Caco-2 (cell line): ENCODE results near the gene TJAP1. TPM values are rescaled to one million over a fixed set of nuclear protein-coding genes. Genes with fewer than 3 reads are reported as not detected.

Experiments used
- BruUV-seq: library from RNA; stranded (reverse); fragments of 400-500 nt; replicated peaks from 2 replicates; lab custom pipeline; 2021; lab: Mats Ljungman, UMichigan
- CTCF ChIA-PET: fragments of 300-600 bp; sonication (Branson Sonifier 250); formaldehyde crosslinking; loops from one replicate; lab custom pipeline; 2022; ENCODE audit warnings: antibody characterized with exemption; lab: Charles Lee
- POLR2A ChIA-PET: fragments of 300-600 bp; sonication (Branson Sonifier 250); formaldehyde crosslinking; loops from one replicate; lab custom pipeline; 2022; ENCODE audit warnings: antibody characterized with exemption; lab: Charles Lee
- DNase-seq, 2 experiments: peaks; one replicate each; pipeline versions ENCODE4 v3.0.0 to v3.0.0-alpha.2; 2020 to 2022
- H3K27me3 ChIP-seq: replicated peaks from 2 replicates; pipeline ENCODE4 v1.6.0; 2011; ENCODE audit warnings: low read length; ENCODE audit not compliant: control insufficient read depth, insufficient read depth
- H3K36me3 ChIP-seq: 2 replicates; pipeline ENCODE4 v1.5.1; 2011; ENCODE audit warnings: low read length; ENCODE audit not compliant: control insufficient read depth, insufficient read depth
- H3K4me1 ChIP-seq: fragments of 250-450 bp; sonication (Bioruptor Pico); 2 replicates; pipeline ENCODE4 v1.5.1; 2020; ENCODE audit warnings: mild to moderate bottlenecking
- H3K4me3 ChIP-seq: 2 replicates; pipeline ENCODE4 v1.5.1; 2011; ENCODE audit warnings: low read depth, mild to moderate bottlenecking, control low read depth, low read length
- H3K9me3 ChIP-seq: fragments of 250-450 bp; sonication (Bioruptor Pico); 2 replicates; pipeline ENCODE4 v1.5.1; 2020; ENCODE audit warnings: mild to moderate bottlenecking, moderate library complexity
- H3K27ac Mint-ChIP-seq: one replicate; pipeline ENCODE4 v1.8.0; 2022; ENCODE audit warnings: mixed read lengths; ENCODE audit not compliant: unreplicated experiment
- H3K27me3 Mint-ChIP-seq: one replicate; pipeline ENCODE4 v1.8.0; 2022; ENCODE audit warnings: mixed read lengths; ENCODE audit not compliant: insufficient read depth, unreplicated experiment
- H3K36me3 Mint-ChIP-seq: one replicate; pipeline ENCODE4 v1.8.0; 2022; ENCODE audit warnings: mild to moderate bottlenecking, mixed read lengths; ENCODE audit not compliant: insufficient read depth, unreplicated experiment
- H3K4me1 Mint-ChIP-seq: one replicate; pipeline ENCODE4 v1.8.0; 2022; ENCODE audit warnings: low read depth, mixed read lengths; ENCODE audit not compliant: unreplicated experiment
- H3K4me3 Mint-ChIP-seq: one replicate; pipeline ENCODE4 v1.8.0; 2022; ENCODE audit warnings: mild to moderate bottlenecking, moderate library complexity, mixed read lengths; ENCODE audit not compliant: unreplicated experiment
- H3K9me3 Mint-ChIP-seq: one replicate; pipeline ENCODE4 v1.8.0; 2022; ENCODE audit warnings: mixed read lengths; ENCODE audit not compliant: unreplicated experiment
- CTCF ChIP-seq, 2 experiments: fragments of 200-600 bp in 1 of 2; IDR thresholded peaks; 1 replicate in 1 of 2; 2 replicates in 1 of 2; pipeline versions ENCODE4 v1.5.1 to v1.8.0; 2011 to 2022; ENCODE audit warnings: antibody characterized with exemption in 1 of 2, control low read depth in 1 of 2, inconsistent platforms in 1 of 2, low read depth in 1 of 2, low read length in 1 of 2, mild to moderate bottlenecking in 1 of 2, moderate library complexity in 1 of 2; ENCODE audit not compliant: insufficient read depth in 1 of 2, severe bottlenecking in 1 of 2, unreplicated experiment in 1 of 2
- intact Hi-C: fragments of 100-400 bp; cut with micrococcal nuclease; formaldehyde crosslinking; loops from one replicate; pipeline ENCODE4 v1.10.0; 2022; ENCODE audit not compliant: unreplicated experiment
- total RNA-seq: library from RNA; stranded (reverse); gene quantifications from 2 replicates; pipeline ENCODE4 v1.2.3, GENCODE V29; 2022

The TJAP1 gene
- total RNA-seq, 1 experiment from 2014 or later: 34.0 TPM

DNA sequence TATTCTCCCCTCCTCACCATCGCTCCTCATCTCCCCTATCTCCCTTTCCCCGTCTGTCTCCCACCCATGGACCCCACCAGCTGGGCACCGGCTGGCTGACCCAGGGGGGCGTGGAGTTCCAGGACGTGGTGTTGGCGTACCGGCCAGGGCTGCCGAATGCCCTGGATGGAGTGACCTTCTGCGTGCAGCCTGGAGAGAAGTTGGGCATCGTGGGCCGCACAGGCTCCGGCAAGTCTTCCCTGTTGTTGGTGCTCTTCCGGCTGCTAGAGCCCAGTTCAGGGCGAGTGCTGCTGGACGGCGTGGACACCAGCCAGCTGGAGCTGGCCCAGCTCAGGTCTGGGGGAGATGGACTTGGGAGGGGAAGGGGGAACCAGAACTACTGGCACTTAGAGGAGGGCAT lies 29.8 kb upstream of the TJAP1 start:
- H3K36me3 ChIP-seq: no peaks in the 10 kb centered on the region
- intact Hi-C loops: no loop called here
- no peaks in the 10 kb centered on the region for H3K27me3 ChIP-seq
- ChIA-PET CTCF (no interaction called here), POLR2A (no interaction called here)
- no peaks in the 10 kb centered on the region for H3K4me1 Mint-ChIP-seq
- no peaks in the 10 kb centered on the region for H3K4me1 ChIP-seq
- no peaks in the 10 kb centered on the region for H3K27me3 Mint-ChIP-seq
- H3K27ac Mint-ChIP-seq: no peak overlapping the region
- H3K9me3 ChIP-seq: no peaks in the 10 kb centered on the region
- peaks cover 20% of the 10 kb centered on the region for H3K36me3 Mint-ChIP-seq
- no peaks in the 10 kb centered on the region for H3K9me3 Mint-ChIP-seq
- no peak overlapping the region for H3K4me3 ChIP-seq
- no peak for DNase-seq
- no peak overlapping the region for H3K4me3 Mint-ChIP-seq
- no TSS peak for BruUV-seq
- no peak for TF ChIP-seq CTCF (IDR thresholded peaks at IDR 0.05; ENCODE audit: insufficient read depth in 1 of 2, low read depth in 1 of 2, low read length in 1 of 2, severe bottlenecking in 1 of 2, unreplicated experiment in 1 of 2)

- POLR2A ChIA-PET: no interaction called here
Measured at GRCh38 chr6:43448916-43449315, 28.5 kb upstream of the TJAP1 start.

GRCh38 chr6:43450699-43451131 lies 26.7 kb upstream of the TJAP1 start:
- BruUV-seq: no TSS peak
- H3K4me3 ChIP-seq: no peak overlapping the region
- no peaks in the 10 kb centered on the region for H3K27me3 ChIP-seq
- no peaks in the 10 kb centered on the region for H3K9me3 ChIP-seq
- no peaks in the 10 kb centered on the region for H3K27me3 Mint-ChIP-seq
- no peaks in the 10 kb centered on the region for H3K36me3 ChIP-seq
- intact Hi-C loops: no loop called here
- no peaks in the 10 kb centered on the region for H3K9me3 Mint-ChIP-seq
- CTCF ChIA-PET: no interaction called here
- DNase-seq: no peak
- no peak overlapping the region for H3K4me3 Mint-ChIP-seq
- H3K36me3 Mint-ChIP-seq: peaks cover 24% of the 10 kb centered on the region
- no peaks in the 10 kb centered on the region for H3K4me1 ChIP-seq
- no peak overlapping the region for H3K27ac Mint-ChIP-seq
- H3K4me1 Mint-ChIP-seq: no peaks in the 10 kb centered on the region
- no peak for TF ChIP-seq CTCF (IDR thresholded peaks at IDR 0.05; ENCODE audit: insufficient read depth in 1 of 2, low read depth in 1 of 2, low read length in 1 of 2, severe bottlenecking in 1 of 2, unreplicated experiment in 1 of 2)
- POLR2A ChIA-PET: no interaction called here

More at GRCh38 chr6:43448916-43449315, 28.5 kb upstream of the TJAP1 start:
- intact Hi-C loops: no loop called here
- H3K27me3 Mint-ChIP-seq: no peaks in the 10 kb centered on the region
- H3K9me3 ChIP-seq: no peaks in the 10 kb centered on the region
- no TSS peak for BruUV-seq
- peaks cover 23% of the 10 kb centered on the region for H3K36me3 Mint-ChIP-seq
- H3K4me3 Mint-ChIP-seq: no peak overlapping the region
- no peaks in the 10 kb centered on the region for H3K27me3 ChIP-seq
- TF ChIP-seq CTCF (IDR thresholded peaks at IDR 0.05; ENCODE audit: insufficient read depth in 1 of 2, low read depth in 1 of 2, low read length in 1 of 2, severe bottlenecking in 1 of 2, unreplicated experiment in 1 of 2): no peak
- no peaks in the 10 kb centered on the region for H3K9me3 Mint-ChIP-seq
- H3K36me3 ChIP-seq: no peaks in the 10 kb centered on the region
- no peaks in the 10 kb centered on the region for H3K4me1 ChIP-seq
- CTCF ChIA-PET: no interaction called here
- no peak for DNase-seq
- H3K27ac Mint-ChIP-seq: no peak overlapping the region
- H3K4me3 ChIP-seq: no peak overlapping the region
- H3K4me1 Mint-ChIP-seq: no peaks in the 10 kb centered on the region
